Endodermal cell (in vitro differentiated cells): ENCODE results near the gene MDC1. TPM values are rescaled to one million over a fixed set of nuclear protein-coding genes. Genes with fewer than 3 reads are reported as not detected.
"Not testable (repeated sequence)": the region's sequence is repeated elsewhere in the genome, so short reads cannot be mapped to it uniquely, and the experiment has no call there.

Source experiments
- DNase-seq: peaks from one replicate; pipeline ENCODE4 v3.0.0-alpha.2; 2017
- H3K27ac ChIP-seq: 2 replicates; pipeline ENCODE4 v1.5.1; 2013; ENCODE audit warnings: mild to moderate bottlenecking, low read depth, low read length, moderate library complexity
- H3K27me3 ChIP-seq: 2 replicates; pipeline ENCODE4 v1.6.1; 2013; ENCODE audit warnings: mild to moderate bottlenecking, low read length, moderate library complexity; ENCODE audit not compliant: insufficient read depth, control insufficient read depth, poor library complexity, severe bottlenecking
- H3K36me3 ChIP-seq: 2 replicates; pipeline ENCODE4 v1.7.0; 2013; ENCODE audit warnings: mild to moderate bottlenecking, low read length, moderate library complexity; ENCODE audit not compliant: control insufficient read depth, insufficient read depth
- H3K4me1 ChIP-seq: one replicate; pipeline ENCODE4 v1.7.0; 2013; ENCODE audit warnings: low read length; ENCODE audit not compliant: control insufficient read depth, insufficient read depth
- H3K4me3 ChIP-seq: 2 replicates; pipeline ENCODE4 v1.5.1; 2013; ENCODE audit warnings: mild to moderate bottlenecking, low read length, moderate library complexity
- H3K9ac ChIP-seq: 2 replicates; pipeline ENCODE4 v1.6.1; 2013; ENCODE audit warnings: mild to moderate bottlenecking, low read length, moderate library complexity; ENCODE audit not compliant: poor library complexity, severe bottlenecking; ENCODE audit errors: extremely low read depth
- H3K9me3 ChIP-seq: 2 replicates; pipeline ENCODE4 v1.6.1; 2013; ENCODE audit warnings: mild to moderate bottlenecking, low read length, moderate library complexity; ENCODE audit not compliant: control insufficient read depth
- H3K27ac Mint-ChIP-seq: 2 replicates; pipeline ENCODE4 v1.8.0; 2020; ENCODE audit warnings: mixed read lengths
- H3K27me3 Mint-ChIP-seq: 2 replicates; pipeline ENCODE4 v1.8.0; 2021; ENCODE audit warnings: mild to moderate bottlenecking, mixed read lengths; ENCODE audit not compliant: insufficient read depth
- H3K36me3 Mint-ChIP-seq: 2 replicates; pipeline ENCODE4 v1.8.0; 2020; ENCODE audit warnings: low read depth, mixed read lengths
- H3K4me1 Mint-ChIP-seq: 2 replicates; pipeline ENCODE4 v1.8.0; 2020; ENCODE audit warnings: mixed read lengths
- H3K4me3 Mint-ChIP-seq: 2 replicates; pipeline ENCODE4 v1.8.0; 2020; ENCODE audit warnings: mild to moderate bottlenecking, moderate library complexity, mixed read lengths
- H3K9me3 Mint-ChIP-seq: 2 replicates; pipeline ENCODE4 v1.8.0; 2020; ENCODE audit warnings: mild to moderate bottlenecking, mixed read lengths
- CTCF ChIP-seq: fragments of 200-600 bp; sonication (generic); conservative IDR thresholded peaks from 2 replicates; pipeline ENCODE4 v1.5.0; 2021; ENCODE audit warnings: antibody characterized with exemption, mild to moderate bottlenecking
- WGBS, 2 experiments: methylation state at CpG; one replicate each; pipeline versions ENCODE4 v1.1.5 to v1.1.7; 2013; ENCODE audit warnings: missing lambda C conversion rate in 2 of 2, mixed read lengths in 1 of 2; ENCODE audit not compliant: insufficient coverage in 1 of 2, insufficient read length in 1 of 2; 5-methylcytosine and 5-hydroxymethylcytosine counted together
- total RNA-seq, 2 donors: library from RNA; stranded (reverse); fragmentation: NEBNext Ultra II Directional in 1 of 2; extraction: Animal tissue kit (Norgen Biotek cat#: 25700) in 1 of 2; gene quantifications; 2 replicates in 1 of 2; 3 replicates in 1 of 2; pipeline ENCODE4 v1.2.1, GENCODE V29; 2021

Gene MDC1
- total RNA-seq, 2 donors from 2014 or later = 79.0 to 95.1 TPM

DNA sequence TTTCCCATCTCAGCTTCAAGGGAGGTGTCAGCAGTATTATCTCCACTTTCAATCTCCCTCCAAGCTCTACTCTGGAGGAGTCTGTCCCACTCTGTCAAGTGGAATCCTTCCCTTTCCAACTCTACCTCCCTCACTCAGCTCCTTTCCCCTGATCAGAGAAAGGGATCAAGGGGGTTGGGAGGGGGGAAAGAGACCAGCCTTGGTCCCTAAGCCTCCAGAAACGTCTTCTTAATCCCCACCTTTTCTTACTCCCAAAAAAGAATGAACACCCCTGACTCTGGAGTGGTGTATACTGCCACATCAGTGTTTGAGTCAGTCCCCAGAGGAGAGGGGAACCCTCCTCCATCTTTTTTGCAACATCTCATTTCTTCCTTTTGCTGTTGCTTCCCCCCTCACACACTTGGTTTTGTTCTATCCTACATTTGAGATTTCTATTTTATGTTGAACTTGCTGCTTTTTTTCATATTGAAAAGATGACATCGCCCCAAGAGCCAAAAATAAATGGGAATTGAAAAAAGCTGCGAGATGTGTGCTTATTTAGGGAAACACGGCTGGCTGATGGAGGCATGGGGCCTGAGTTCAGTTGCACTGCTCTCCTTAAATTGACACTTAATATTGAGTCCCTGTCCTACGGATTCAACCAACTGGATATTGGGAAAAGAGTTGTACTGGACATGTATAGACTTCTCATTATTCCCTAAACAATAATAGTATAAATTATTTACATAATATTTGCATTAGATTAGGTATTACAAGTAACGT is 8.0 kb upstream of the MDC1 start:
- no peaks in the 10 kb centered on the region for H3K27me3 Mint-ChIP-seq
- Histone ChIP-seq H3K36me3 (peaks cover 59% of the 10 kb centered on the region), H3K27me3 (no peaks in the 10 kb centered on the region), H3K4me1 (no peaks in the 10 kb centered on the region), H3K4me3 (peak overlapping the region; percentile 99), H3K27ac (no peak overlapping the region), H3K9me3 (no peaks in the 10 kb centered on the region), H3K9ac (no peak overlapping the region)
- no peak overlapping the region for H3K4me3 Mint-ChIP-seq
- H3K9me3 Mint-ChIP-seq = no peaks in the 10 kb centered on the region
- peaks cover 79% of the 10 kb centered on the region for H3K36me3 Mint-ChIP-seq
- H3K4me1 Mint-ChIP-seq = peaks cover 28% of the 10 kb centered on the region
- peak overlapping the region; percentile 33 for H3K27ac Mint-ChIP-seq
- no peak for DNase-seq
- WGBS, 2 experiments = 85 to 100% methylated on average over 3 to 5 of the region's 6 CpGs
- TF ChIP-seq CTCF = no peak

DNA sequence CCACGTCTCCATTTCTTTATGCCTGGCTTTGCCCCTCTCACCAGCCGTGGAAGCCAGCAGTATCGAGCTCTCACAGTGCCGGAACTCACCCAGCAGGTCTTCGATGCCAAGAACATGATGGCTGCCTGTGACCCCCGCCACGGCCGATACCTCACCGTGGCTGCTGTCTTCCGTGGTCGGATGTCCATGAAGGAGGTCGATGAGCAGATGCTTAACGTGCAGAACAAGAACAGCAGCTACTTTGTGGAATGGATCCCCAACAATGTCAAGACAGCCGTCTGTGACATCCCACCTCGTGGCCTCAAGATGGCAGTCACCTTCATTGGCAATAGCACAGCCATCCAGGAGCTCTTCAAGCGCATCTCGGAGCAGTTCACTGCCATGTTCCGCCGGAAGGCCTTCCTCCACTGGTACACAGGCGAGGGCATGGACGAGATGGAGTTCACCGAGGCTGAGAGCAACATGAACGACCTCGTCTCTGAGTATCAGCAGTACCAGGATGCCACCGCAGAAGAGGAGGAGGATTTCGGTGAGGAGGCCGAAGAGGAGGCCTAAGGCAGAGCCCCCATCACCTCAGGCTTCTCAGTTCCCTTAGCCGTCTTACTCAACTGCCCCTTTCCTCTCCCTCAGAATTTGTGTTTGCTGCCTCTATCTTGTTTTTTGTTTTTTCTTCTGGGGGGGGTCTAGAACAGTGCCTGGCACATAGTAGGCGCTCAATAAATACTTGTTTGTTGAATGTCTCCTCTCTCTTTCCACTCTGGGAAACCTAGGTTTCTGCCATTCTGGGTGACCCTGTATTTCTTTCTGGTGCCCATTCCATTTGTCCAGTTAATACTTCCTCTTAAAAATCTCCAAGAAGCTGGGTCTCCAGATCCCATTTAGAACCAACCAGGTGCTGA is 7.0 kb upstream of the MDC1 start:
- H3K9me3 ChIP-seq, H3K9ac ChIP-seq, H3K27me3 ChIP-seq, DNase-seq, H3K27ac ChIP-seq, H3K9me3 Mint-ChIP-seq, H3K4me1 ChIP-seq, H3K27me3 Mint-ChIP-seq: not testable (repeated sequence)
- H3K4me1 Mint-ChIP-seq = peaks cover 33% of the 10 kb centered on the region
- peak; percentile 47 for TF ChIP-seq CTCF
- Histone ChIP-seq H3K36me3 (peaks cover 50% of the 10 kb centered on the region), H3K4me3 (peak overlapping the region; percentile 99)
- H3K4me3 Mint-ChIP-seq = peak overlapping the region; percentile 99
- peaks cover 71% of the 10 kb centered on the region for H3K36me3 Mint-ChIP-seq
- 84 to 93% methylated on average over 10 to 29 of the region's 29 CpGs for WGBS, 2 experiments
- peak overlapping the region; percentile 83 for H3K27ac Mint-ChIP-seq

DNA sequence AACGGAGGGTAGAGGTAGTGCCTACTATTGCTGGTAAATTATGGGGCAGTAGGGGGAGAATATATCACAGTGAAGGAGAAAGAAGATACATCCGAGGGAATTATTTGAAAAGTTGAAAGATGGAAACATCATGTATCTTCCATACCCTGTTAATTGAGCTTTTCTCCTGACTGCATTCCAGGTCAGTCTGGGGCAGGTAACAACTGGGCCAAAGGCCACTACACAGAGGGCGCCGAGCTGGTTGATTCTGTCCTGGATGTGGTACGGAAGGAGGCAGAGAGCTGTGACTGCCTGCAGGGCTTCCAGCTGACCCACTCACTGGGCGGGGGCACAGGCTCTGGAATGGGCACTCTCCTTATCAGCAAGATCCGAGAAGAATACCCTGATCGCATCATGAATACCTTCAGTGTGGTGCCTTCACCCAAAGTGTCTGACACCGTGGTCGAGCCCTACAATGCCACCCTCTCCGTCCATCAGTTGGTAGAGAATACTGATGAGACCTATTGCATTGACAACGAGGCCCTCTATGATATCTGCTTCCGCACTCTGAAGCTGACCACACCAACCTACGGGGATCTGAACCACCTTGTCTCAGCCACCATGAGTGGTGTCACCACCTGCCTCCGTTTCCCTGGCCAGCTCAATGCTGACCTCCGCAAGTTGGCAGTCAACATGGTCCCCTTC is 6.2 kb upstream of the MDC1 start:
- Histone ChIP-seq H3K36me3 (peaks cover 50% of the 10 kb centered on the region), H3K4me3 (peak overlapping the region; percentile 99), H3K9ac (peak overlapping the region; percentile 100)
- Mint-ChIP-seq H3K36me3 (peaks cover 66% of the 10 kb centered on the region), H3K4me3 (peak overlapping the region; percentile 99), H3K4me1 (peaks cover 33% of the 10 kb centered on the region), H3K27ac (peak overlapping the region; percentile 83)
- H3K4me1 ChIP-seq, H3K27me3 Mint-ChIP-seq, DNase-seq, H3K9me3 ChIP-seq, H3K27me3 ChIP-seq, H3K9me3 Mint-ChIP-seq, H3K27ac ChIP-seq: not testable (repeated sequence)
- WGBS, 2 experiments = 93 to 97% methylated on average over 12 to 16 of the region's 16 CpGs
